Ramos (cell line): ENCODE measurements around the gene CIC.

ENCODE experiments used
- in situ Hi-C: fragments of 300-500 bp; cut with MboI; formaldehyde crosslinking; loops from one replicate; pipeline ENCODE4 v1.14.3; 2022; ENCODE audit warnings: low sequenced_read_pairs; ENCODE audit not compliant: unreplicated experiment

CIC gene

DNA sequence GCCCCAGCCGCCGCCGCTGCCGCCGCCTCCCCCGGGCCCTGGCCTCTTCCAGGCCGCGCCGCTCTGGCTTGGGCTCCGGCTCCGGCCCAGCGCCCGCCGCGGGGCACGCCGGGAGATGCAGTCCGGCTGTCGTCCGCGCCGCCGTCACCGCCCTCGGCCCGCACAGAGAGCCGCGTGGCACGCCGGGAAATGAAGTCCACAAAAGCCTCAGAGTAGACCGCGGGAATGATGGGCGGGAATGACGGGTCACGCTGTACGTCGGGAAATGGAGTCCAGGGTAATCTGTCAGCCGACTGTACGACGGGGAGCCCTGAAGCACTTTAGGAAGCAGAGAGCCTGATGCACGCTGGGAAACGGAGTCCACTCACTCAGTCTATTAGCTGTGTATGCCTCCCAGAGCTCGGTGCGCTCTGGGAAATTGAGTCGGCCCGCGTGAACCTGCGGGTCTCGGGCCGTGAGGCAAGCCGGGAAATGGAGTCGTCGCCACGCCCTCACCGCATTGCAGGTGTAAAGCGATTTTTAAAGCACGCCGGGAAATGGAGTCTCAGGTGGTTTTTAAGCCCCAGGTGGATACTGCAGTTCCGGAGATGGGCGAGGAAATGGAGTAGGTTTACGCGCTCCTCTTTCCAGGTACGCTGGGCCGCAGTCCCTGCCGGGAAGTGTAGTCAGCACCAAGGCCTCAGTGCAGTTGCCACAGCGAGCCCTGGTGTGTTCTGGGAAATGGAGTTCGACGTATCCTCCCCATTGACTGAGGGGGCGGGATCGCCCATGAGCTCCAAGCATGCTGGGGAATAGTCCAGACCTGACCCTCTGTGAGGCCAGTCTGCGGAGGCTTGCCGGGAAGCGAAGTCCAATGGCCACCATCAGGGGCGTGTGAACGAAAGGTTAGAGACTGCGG is 26.3 kb upstream of the CIC start, which contains the start of gene GSK3A:
Gene GSK3A, minus strand, starts transcription at position 91 of the 898 bp plus-strand sequence. CDS start 137 bp downstream, outside the sequence.
- in situ Hi-C loops = no loop called here

DNA sequence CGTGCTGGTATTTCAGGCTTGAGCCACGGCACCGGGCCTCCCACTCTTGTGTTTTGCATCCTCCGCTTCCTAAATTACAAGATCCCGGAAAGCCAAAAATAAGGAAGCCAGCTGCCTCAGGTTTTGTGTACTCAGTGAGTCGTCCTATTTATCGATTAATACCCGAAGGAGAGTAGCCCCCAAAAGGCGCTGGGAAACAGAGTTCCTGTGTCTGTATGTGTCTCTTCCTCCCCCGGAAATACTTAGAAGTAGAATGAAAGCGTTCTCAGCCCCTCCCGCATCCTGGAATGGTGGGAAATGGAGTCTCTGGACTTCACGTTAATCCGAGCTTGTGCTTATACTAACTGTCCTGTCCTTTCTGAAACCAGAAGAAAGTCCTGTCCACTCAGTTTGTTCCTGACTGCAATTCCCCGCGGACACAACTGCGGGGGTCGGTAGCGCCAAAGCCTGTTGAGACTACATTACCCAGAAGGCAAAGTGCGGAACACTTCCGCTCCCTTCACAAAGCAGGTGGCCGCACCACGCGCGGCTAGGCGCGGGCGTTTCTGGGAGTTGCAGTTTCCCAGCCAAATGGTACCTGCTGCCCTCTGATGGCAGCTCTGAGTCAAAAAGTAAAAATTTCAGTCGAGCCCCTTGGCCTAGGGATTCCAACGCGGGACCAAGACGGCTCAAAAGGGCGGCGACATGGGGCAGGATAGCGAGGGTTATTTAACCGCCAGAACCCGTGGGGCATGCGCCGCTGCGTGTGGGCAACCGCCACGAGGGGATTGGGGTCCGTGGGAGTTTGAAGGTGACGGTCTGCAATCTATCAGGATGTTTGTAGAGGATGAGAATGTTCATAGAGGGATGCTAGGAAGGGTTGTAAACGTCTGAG is 24.5 kb upstream of the CIC start:
- in situ Hi-C loops = no loop called here

DNA sequence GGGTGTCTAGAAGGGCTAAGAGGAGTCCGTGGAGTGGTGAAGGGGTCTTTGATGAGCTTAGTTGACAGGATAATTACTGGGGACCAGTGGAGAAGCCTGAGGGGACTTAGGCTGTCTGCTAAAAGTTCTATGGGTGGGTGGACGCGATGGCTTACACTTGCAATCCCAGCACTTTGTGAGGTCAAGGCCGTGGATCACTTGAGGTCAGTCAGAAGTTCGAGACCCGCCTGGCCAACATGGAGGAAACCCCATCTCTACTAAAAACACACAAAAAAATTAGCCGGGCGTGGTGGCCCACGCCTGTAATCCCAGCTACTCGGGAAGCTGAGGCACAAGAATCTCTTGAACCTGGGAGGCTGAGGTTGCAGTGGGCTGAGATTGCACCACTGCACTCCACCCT is 23.8 kb upstream of the CIC start:
- in situ Hi-C loops = no loop called here

DNA sequence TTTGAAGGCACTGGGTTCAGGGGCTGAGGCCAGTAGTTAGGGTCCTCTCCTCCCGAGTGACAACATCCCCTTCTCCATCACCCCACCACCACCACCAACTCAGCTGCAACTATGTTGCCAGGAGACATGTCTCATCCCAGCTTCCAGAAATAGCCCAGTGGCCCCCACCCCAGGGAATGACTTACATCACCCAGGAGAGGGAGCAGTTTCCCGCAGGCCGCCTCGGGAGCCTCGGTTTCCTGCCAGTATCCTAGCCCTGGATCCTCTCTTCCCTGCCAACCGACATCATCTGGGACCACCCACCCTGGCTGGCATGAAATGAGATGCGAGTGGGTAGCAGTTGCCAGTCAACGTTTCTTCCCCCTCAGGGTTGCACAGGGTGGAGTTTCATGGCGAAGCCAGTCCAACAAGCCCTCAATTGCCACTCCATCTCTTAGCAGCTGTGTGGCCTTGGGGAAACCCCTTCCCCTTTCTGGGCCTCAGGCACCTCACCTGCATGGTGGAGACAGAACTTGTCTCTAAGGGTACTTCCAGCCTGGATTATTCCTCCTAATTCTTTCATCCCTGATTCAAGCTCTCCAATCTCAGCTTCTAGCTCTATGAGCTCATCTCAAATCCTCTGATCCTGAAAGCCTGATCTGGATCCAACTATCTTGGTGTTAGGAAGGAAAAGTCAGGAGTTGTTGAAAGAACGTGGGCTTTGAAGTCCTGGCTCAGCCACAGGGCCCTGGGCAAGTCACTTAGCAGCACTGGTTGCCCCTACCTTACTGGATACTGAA is 22.7 kb upstream of the CIC start:
- in situ Hi-C loops = no loop called here

DNA sequence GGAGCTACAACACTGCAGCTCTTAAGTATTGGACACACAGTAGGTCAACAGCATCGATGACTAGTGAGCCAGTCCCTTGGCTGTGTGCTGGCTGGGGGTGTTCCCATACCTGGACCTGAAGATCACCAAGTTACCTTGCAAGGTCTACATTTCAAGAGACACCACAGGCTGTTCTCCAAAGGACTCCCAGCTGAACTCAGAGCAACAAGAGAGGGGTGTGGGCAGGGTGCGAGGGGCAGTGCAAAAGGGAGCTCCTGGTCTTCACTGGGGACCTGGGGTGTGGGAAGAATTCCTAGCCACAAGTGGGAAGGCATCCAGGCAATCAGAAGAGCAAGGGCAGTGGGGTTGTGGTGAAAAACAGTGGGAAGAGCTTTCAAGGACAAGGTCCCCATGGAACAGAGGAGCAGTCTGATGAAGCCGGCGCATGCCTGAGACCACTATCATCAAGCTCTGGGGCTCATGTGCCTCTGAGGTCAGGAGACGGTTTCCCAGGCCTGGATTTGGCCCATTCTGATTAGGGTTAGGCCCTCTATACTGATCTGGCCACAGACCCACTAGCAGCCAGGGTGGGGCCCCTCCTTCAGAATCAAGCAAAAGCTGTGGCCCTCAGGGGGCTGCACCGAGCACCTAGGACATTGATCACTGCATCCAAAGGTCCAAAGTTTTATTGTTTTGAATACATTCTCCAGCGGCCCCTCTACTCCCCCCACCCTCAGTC is 22.0 kb upstream of the CIC start:
- in situ Hi-C loops = no loop called here

DNA sequence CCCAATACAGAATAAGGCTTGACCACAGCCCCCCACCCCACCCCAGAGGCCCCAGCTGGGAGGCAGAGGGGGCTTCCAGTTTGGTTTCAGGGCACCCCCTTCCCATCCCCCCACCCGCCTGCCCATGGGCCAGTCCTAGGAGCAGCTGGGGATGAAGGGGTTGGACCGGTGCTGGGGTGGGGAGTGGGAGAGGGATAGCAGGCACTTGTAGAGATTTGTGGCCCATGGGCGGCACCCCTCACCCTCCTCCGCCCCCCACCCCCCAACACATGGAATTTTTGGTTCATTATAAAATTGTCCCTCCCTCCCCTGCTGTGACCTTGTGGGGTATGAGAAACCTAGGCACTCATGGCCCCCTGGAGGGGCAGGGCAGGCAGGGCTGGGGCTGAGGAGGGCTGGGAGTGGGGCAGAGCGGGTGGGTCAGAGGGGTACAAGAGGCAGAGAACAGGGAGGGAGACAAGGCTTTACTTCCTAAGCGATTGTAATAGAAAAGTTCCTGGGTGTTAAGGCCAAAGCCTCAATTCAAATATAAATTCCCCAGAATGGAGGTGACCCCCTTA is 21.3 kb upstream of the CIC start:
- in situ Hi-C loops = no loop called here

DNA sequence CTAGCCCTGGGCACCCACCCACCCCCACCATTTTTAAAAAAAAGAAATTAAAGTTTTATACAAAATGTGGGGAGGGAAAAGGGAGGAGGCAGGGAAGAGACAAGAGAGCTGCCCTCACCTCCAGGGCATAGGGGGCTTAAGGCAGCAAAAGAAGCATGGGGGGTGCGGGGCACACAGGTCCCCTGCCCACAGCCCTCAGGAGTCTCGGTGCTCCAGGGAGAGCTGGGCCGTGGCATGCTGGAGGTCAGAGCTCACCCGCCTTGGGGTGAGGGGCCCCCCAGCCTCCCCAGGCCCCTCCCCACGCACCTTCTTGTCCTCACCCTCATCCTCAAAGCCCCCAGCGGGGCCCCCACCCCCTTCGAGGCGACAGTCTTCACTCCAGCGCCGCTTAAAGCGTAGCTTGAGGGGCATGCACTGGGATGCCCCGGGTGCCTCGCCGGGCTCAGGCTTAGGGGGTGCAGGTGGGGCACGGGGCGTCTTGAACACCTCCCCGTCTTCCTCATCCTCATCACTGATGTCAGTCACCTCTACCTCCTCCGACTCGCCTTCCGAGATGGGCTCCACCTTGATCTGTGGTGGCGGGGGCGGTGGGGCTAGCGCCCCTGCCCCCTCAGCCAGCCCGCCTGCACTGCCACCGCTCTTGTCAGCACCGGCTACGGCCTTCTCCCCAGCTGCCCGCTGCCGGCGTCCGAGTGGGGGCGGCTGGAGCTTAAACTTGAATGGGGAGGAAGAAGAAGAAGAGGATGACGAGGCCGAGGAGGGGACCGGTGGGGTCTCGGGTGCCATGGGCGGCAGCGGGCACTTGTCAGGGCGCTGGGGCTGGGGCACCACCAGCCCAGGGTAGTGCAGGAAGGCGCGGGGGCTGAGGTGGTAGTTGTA is 20.5 kb upstream of the CIC start:
- in situ Hi-C loops = no loop called here

DNA sequence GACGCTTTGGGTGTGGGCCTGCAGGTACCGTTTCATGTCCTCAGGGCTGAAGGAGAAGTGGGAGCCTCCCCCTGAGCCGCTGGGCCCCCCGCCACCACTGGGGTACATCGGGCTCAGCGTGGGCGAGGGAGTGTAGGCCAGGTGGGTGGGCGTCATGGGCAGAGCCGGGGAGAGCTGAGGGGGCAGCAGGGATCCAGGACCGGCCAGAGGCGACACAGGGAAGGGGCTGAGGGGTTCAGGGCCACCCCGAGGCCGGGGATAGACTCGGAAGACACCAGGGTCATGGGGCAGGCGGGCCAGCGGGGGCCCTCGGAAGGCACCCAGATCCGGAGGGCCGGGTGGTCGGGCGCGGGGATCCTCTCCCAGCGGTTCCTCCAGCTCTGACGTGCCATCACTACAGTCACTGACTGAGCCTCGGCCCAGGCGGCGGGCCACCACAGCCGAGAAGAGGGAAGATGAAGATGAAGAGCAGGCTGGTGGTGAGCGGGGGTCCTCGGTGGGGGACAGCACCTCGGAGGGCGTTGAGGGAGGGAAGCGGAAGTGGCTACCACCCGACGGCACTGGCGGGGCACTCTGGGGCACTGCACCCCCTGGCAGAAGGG is 19.8 kb upstream of the CIC start:
- in situ Hi-C loops = no loop called here

DNA sequence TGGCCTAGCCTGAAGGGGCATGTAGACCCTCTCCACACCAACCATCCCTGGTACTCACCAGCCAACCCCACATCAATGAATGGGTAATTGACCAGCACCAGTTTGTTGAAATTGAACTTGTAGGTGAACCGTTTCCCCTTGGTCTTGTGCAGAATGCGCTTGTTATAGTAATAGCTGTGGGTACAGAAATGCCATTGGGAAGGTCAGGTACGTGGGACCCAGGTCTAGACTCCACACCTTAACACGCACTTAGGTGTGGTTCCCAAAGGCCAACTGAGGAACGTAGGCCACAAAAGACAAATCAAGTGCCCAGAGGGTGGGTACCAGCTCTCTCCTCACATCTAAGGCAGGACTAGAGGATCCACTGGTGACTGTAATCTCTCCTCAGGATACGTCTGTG is 19.3 kb upstream of the CIC start:
- in situ Hi-C loops = loop anchor here (25.0 kb wide), 1 partner anchor 1462 kb away; the partner anchor contains the start of genes EGLN2, MIA and RAB4B

DNA sequence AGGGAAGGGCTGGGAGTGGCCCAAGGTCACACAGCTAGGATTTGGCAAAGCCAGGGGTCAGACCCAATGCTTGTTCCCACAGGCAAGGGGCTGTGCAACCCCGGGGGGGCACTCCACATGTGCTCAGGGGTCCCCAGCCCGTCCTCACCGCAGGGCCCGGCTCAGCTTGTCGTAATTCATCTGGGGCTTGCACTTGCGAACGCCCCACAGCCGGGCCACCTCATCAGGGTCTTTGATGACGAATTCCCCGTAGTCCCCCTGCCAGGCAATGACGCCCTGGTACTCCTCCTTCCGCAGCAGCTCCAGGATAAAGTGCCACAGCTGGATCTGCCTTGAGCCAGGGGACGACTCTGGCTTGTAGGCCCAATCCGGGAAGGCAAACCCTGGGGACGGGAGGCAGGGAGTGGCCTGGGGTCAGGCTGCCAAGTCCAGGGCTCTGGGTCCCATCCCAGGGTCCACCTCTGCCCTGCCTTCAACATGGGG is 18.8 kb upstream of the CIC start:
- in situ Hi-C loops = loop anchor here (25.0 kb wide), 1 partner anchor 1463 kb away; the partner anchor contains the start of genes EGLN2, MIA and RAB4B

DNA sequence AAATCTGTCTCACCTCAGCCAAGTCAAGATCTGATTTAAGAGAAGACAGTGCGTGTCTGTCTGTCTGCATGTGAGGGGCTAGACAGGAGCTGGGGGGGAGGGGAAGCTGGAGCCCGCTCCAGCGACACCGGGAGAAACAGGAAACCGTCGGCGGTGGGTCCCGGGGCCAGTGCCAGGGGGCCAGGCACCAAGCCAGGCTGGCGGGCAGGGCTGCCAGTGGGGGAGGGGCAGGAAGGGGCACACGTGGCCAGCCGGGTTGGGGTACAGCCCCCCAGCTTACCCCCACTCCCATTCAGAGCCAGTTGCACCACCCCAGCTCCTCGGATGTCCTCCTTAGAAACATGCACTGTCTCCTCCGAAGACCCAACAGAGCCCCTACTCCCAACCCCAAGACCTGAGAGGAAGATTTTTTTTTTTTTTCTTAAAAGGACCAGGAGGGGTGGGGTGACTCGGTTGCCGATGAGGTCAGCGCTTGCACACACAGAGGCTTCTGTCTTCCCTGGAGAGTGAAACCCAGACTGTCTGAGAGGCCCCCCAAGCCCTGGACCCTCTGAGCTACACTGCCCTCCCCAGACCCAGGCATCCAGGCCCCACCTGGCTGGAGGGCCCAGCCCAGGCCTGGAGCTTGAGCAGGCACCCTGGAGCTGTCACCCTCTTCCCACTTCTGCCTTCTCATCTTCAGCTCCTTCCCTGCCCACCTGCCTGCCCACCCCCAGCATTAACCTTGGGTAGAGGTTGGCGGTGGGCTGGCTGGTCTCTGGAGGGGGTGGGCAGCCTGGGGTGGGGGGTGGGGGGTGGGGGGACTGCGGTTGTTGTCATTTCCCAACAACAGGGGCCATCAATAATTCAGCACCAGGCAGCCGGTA is 18.2 kb upstream of the CIC start:
- in situ Hi-C loops = loop anchor here (25.0 kb wide), 1 partner anchor 1464 kb away; the partner anchor contains the start of genes EGLN2, MIA and RAB4B

DNA sequence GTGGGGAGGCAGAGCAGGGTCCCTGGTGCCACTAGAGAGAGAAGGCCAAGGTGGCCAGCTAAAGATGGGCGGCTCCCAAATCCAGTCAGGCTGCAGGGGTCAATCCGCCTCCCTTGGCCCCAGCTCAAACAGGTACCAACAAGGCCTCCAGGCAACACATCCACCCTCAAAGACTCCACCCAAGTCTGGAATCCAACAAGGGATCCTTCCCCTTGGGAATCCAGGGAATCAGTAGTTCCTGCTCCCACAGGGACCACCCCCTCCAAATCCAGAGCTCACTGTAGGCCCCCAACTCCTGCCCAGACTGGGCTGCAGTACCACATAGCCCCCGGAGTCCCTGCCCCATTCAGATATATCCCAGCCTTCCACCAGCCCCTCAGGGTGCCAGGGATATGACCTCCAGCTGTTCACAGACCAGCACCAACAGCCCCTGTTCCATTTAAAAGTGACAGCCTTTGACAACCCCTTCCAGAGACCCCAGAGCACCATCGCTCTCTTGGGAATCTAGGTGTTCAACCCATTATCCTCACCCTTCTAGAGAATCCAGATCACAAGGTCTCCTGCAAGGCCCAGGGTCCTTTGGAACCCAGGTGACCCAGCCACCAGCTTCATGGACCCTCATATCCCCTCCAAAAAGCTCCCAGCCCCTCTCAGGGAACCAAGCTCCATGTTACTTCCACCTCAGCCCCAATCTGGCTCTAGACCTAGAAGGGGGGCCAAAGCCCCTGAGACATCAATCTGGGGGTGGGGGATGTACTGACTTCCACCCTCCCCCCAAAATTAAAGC is 17.3 kb upstream of the CIC start:
- in situ Hi-C loops = loop anchor here (25.0 kb wide), 1 partner anchor 1464 kb away; the partner anchor contains the start of genes EGLN2, MIA and RAB4B

DNA sequence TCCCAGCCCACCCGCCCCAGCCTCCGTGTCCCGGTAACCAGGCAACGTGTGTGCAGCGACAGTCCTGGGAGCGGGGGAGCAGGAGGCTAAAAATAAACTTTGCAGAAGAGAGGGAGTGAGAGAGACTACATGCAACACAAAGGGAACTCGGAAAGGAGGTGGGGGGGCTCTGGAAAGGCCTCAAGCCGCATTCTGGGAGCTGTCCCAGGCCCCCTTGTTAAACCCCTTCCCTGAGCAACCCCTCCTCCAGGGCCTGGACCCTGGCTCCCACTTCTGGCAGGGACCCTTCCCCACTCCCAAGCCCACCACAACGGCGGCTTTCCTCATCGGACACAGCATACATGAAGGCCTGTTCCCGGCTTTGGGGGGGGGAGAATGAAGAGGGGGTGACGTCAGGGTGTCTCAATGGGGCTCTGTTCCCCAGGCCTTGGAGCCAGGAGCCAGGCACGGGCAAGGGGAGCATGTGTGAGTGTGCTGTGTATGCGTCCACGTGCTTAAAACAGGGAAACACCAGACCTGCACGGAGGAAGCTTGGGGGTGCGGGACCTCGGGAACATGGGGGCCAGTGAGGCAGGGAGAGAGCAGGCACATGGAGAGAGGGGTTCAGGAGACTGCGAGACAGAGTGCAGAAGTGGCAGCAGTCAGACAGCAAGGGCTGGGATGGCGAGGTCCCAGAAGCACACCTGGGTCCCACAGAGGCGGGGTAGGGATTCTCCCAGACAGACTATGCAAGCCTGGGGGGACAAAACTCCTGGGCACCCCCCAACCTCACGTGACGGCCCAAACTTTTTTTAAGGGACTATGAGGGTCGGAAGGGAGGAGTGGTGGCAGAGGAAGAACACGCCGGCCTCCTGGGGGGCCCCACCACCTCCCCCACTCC is 16.4 kb upstream of the CIC start:
- in situ Hi-C loops = loop anchor here (25.0 kb wide), 1 partner anchor 1465 kb away; the partner anchor contains the start of genes EGLN2, MIA and RAB4B

DNA sequence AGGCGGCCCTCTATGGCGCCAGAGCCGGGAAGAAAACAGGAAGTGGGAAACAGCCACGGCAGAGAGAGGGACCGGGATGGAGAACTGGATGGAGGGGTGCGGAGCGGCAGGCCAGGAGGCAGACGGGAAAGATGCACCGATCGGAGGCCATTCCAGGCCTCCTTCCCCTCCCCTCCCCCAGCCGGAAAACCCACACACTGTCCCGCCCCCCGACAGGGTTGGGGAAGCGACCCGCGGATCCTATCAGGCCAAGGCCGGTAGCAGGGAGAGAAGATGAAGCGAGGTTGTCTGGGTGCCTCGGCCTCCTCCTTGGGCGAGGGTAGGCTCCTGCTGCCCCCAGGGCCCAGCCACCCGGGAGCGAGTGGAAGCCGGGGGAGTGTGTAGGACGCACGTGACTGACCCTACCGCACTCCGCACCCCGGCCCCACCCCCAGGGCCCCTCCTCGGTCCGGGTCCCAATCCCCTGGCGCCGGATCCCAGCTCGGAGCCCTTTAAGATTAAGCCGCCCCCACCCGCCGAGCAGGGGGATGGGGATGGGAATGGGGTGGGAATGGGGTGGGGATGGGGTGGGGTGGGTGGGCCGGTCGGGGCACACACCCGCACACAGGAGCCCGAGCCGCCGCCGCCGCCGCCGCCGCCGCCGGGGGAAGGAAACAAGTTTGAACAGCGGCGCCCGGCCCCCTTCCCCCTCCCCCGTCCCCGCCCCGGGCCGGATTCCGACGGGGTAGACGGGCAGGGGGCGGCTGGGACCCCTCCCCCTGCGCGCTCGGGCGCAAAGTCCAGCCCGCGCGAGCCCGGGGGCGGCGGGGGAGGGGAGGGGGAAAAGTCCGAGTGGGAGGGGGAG is 15.6 kb upstream of the CIC start:
- in situ Hi-C loops = loop anchor here (25.0 kb wide), 1 partner anchor 1466 kb away; the partner anchor contains the start of genes EGLN2, MIA and RAB4B
